ENCODE measurements around the gene PTH2R.
"Not testable (repeated sequence)": the region's sequence is repeated elsewhere in the genome, so short reads cannot be mapped to it uniquely, and the experiment has no call there.

Gene PTH2R

GRCh38 chr2:208406474-208407451, at the start of gene PTH2R:
Gene PTH2R (plus strand): TSS chr2:208406792. CDS start chr2:208407044, 252 bp downstream.
- no peak for DNase-seq

GRCh38 chr2:208356846-208357574, 49.6 kb upstream of the PTH2R start:
- no peak for DNase-seq

- no peak for DNase-seq
Observed at GRCh38 chr2:208358758-208359631, 47.6 kb upstream of the PTH2R start.

DNA sequence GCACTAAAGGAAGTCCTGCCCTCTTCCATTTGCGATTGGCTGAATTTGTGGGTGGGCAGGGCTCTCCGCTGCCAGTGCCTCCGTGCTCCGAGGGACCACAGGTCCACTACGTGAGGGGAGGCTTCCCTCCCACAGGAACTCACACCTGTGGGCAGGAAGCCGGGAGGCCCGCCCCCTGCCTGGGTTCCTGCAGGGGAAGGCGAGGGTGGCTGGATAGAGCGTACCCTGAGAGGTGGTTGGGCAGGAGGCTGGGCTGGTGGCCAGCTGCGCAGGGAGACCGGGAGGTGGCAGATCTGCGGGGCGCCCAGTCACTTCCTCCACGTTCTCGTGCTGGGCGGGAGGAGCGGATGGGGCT, 47.0 kb upstream of the PTH2R start:
- no peak for DNase-seq

- no peak for DNase-seq
Observed at GRCh38 chr2:208360259-208361076, 46.1 kb upstream of the PTH2R start.

DNA sequence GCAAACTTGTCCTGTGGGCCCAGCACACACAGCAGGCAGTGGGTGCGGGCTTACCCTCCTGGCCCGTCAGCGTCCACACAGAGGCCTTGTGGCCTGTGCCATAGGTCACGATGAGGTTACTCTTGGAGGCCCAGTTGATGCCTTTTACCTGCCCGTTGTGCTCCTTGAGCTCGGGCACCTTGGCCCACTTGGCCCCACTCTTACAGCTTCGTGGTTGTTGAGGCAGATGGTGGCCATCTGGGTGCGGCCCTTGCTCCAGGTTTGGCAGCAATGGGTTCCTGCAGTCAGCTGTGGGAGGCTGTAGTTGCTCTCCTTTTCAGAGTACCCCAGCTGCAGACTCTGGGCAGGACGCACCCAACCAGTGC, 45.5 kb upstream of the PTH2R start:
- no peak for DNase-seq

DNA sequence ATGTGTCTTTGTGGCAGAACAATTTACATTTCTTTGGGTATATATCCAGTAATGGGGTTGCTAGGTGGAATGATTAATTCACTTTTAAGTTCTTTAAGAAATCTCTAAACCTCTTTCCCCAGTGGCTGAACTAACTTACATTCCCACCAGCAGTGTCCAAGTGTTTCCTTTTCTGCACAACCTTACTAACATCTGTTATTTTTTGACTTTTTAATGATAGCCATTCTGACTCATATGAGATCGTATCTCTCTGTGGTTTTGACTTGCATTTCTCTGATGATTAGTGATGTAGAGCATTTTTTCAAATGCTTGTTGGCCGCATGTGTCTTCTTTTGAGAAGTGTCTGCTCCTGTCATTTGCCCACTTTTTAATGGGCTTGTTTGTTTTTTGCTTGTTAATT, 43.1 kb upstream of the PTH2R start:
- DNase-seq, result no peak

GRCh38 chr2:208366215-208367127, 40.1 kb upstream of the PTH2R start:
- DNase-seq, result no peak

DNA sequence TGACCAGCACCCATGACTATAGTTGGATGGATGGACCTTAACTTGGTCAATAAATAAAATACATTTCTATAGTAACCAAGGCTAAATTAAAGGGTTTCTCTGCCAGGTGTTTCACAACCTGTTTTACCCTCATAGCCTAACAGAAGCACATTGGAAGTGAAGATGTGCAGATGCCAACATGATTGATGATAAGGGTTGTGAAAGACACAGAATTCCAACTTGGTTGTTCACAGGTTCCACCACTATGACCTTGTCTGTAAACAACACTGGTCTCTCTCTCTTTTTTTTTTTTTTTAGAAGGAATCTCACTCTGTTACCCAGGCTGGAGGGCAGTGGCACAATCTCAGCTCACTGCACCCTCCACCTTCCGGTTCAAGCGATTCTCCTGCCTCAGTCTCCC, 37.5 kb upstream of the PTH2R start:
- DNase-seq, result no peak

- no peak for DNase-seq
Observed at GRCh38 chr2:208370881-208371633, 35.5 kb upstream of the PTH2R start.

DNA sequence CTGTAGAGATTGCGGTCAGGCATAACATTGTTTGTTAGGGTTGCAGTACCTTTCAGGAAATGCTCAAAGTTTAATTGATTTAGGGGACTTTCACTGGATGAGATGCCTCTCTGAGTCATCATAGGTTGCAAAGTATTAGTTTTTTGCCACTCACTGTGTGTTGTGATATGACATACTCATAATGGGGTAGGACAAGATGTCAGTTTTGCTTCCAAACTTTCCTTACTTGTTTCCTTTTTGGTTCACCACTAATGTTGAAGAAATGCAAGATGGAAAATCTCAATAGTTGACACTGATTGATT, 35.0 kb upstream of the PTH2R start:
- no peak for DNase-seq

DNA sequence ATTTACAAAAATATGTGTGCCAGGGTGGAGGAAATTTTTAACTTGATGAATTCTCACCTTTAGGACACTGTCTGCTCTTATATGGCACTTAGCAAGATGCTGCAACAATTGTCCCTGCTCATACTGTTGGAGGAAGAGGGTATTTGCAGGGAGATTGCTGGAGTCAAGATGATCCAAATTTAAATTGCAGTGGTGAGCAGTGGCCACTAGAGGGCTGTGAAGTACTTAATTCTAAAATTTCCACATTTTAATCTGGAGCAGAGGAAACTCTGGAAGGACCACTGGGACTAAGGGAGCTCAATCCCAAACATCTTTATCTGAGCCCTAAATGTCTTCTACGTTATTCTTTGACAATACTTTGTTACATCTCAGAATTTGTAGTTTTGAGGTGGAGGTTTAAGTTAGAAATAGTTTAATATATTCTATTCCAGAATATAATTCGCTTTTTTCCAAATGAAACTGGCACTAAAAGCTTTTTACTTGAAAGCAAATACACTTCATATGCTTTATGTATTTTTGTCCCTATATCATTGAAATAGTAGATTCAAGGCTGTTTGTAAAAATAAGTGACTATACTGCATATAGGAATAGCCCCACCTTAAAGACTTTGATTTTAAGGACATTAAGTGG, 33.0 kb upstream of the PTH2R start:
- DNase-seq, result no peak

DNA sequence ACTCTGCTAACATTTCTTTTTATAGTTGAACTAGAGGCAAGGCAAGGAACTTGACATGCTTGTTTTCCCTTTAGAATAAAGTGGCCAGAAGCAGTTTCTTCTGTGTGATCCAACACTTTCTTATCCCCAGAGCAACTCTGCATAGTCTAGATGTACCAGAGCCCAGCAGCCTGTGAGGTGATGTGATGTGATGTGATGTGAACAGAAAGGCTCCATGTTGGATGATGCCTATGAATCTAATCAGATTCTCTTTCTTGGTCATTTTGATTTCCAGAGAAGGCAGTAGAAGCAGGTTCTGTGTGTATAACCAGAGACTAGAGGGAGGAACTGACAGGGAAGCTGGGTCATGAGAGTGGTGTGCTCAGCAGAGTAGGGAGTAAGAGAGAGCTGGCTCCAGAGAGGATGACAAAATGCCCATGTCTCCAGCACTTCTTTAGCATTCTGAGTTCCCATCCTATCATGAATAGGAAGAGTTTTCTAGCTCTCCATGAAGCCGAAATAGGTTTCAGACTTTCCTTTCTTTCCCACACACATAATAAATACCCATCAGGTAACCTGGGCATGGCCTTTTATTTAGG, 31.0 kb upstream of the PTH2R start:
- DNase-seq, result no peak

DNA sequence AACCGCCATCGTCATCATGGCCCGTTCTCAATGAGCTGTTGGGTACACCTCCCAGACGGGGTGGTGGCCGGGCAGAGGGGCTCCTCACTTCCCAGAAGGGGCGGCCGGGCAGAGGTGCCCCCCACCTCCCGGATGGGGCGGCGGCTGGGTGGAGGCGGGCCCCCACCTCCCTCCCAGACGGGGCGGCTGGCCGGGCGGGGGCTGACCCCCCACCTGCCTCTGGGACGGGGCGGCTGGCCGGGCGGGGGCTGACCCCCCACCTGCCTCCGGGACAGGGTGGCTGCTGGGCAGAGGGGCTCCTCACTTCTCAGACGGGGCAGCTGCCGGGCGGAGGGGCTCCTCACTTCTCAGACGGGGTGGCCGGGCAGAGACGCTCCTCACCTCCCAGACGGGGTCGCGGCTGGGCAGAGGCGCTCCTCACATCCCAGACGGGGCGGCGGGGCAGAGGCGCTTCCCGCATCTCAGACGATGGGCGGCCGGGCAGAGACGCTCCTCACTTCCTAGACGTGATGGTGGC, 29.2 kb upstream of the PTH2R start:
- DNase-seq, result not testable (repeated sequence)

DNA sequence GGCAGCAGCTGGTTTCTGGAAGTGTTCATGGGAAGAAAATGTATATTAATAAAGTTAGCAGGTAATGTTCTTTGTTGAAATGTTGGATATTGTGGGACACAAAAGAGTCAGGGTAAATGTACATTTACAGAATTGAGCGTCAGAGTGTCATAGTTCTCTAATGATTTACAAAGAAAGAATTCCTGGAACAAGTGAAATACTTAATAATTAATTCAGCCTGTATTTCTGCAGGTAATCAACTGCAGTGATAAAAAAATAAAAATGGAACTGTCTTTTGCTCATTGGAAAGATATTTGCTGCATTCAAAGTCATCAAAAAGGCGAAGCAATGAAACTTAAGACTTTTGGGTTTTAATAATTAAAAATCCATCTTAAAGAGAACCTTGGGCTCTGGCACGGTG, 27.4 kb upstream of the PTH2R start:
- no peak for DNase-seq

GRCh38 chr2:208384637-208385036, 22.0 kb upstream of the PTH2R start:
- no peak for DNase-seq

GRCh38 chr2:208386541-208386940, 20.1 kb upstream of the PTH2R start:
- DNase-seq, result no peak

GRCh38 chr2:208389940-208390339, 16.7 kb upstream of the PTH2R start:
- DNase-seq, result no peak

DNA sequence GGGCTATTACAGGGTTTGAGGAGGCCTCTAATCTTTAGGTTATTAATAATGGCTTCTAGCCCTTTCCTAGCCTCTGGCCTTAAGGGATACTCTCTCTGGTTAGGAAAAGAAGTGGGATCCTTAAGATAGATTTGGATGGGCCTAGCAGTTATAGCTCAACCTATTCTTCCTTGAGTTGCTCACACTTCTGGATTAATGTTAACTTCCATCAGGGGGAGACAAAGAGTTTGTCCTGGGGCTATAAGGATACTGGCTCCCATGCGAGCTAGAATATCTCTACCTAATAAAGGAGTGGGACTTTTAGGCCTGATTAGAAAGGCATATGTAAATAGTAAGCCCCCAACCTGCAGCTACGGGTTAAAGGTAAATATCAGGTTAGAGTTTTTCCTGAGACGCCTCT, 14.3 kb upstream of the PTH2R start:
- DNase-seq, result no peak
